ENCODE results near the gene IL27RA.

The IL27RA gene

GRCh38 chr19:14091081-14091812 lies 59.7 kb downstream of the IL27RA start (continued):
- TF ChIP-seq AEBP2 (tag by site-specific recombination; IDR thresholded peaks at IDR 0.05; ENCODE audit: borderline replicate concordance): no peak
- TF ChIP-seq ZBTB7A (tag by site-specific recombination; IDR thresholded peaks at IDR 0.05; ENCODE audit: low read depth): 0 out of 2 replicates have a peak, but pooled peaks have one; percentile 84
- TF ChIP-seq ZNF530 (tag by site-specific recombination; IDR thresholded peaks at IDR 0.05; ENCODE audit: low read depth): no peak
- no peak for TF ChIP-seq ZNF184 (tag by site-specific recombination; IDR thresholded peaks at IDR 0.05)

- ChIA-PET CTCF (interaction anchor here (0.7 to 0.9 kb wide), 3 partner anchors 10 to 38 kb away, joined by 3 read pairs; a partner anchor contains a TSS), POLR2A (interaction anchor here (1.4 kb wide), 1 partner anchor 45 kb away, joined by 3 read pairs; no protein-coding TSS in a partner anchor)
- Histone ChIP-seq H3K4me3 (ENCODE audit: low read depth, low read length) (peak overlapping the region; percentile 52), H3K4me1 (ENCODE audit: control insufficient read depth, insufficient read depth, low read length) (no peaks in the 10 kb centered on the region), H3K9me3 (ENCODE audit: control insufficient read depth, insufficient read depth, low read depth, low read length) (no peaks in the 10 kb centered on the region), H3K27ac (ENCODE audit: extremely low read depth, low read depth, low read length) (no peak overlapping the region), H3K36me3 (ENCODE audit: control insufficient read depth in 2 of 2, insufficient read depth in 1 of 2, low read length in 2 of 2) (peaks cover 4 to 21% of the 10 kb centered on the region in 2 experiments; a peak in 2 of 3 replicates)
- TF ChIP-seq ZBTB1 (tag by site-specific recombination; IDR thresholded peaks at IDR 0.05): no peak
- TF ChIP-seq ZNF571 (tag by site-specific recombination; IDR thresholded peaks at IDR 0.05): no peak
- 0 out of 2 replicates have a peak, but pooled peaks have one; percentile 0 for TF ChIP-seq ZBTB11 (tag by site-specific recombination; conservative IDR thresholded peaks at IDR 0.05; ENCODE audit: low read depth)
- no peak for TF ChIP-seq ZNF324 (tag by site-specific recombination; IDR thresholded peaks at IDR 0.05)
- no peak for TF ChIP-seq KLF17 (tag by site-specific recombination; IDR thresholded peaks at IDR 0.05)
- no peak for TF ChIP-seq ZBTB44 (tag by site-specific recombination; IDR thresholded peaks at IDR 0.05)
- TF ChIP-seq ZNF426 (tag by site-specific recombination; IDR thresholded peaks at IDR 0.05): no peak
- TF ChIP-seq REST (tag by site-specific recombination; IDR thresholded peaks at IDR 0.05): no peak
- no peak for TF ChIP-seq ZNF792 (tag by site-specific recombination; IDR thresholded peaks at IDR 0.05)
- TF ChIP-seq GLI4 (tag by site-specific recombination; IDR thresholded peaks at IDR 0.05): no peak
- TF ChIP-seq FEZF1 (tag by site-specific recombination; IDR thresholded peaks at IDR 0.05): no peak
- TF ChIP-seq ZNF398 (tag by site-specific recombination; IDR thresholded peaks at IDR 0.05): peak; percentile 14; the same call in 1 of the 2 replicates
- TF ChIP-seq ZNF510 (tag by site-specific recombination; IDR thresholded peaks at IDR 0.05; ENCODE audit: insufficient replicate concordance): peak; percentile 16
- no peak for TF ChIP-seq ZNF701 (tag by site-specific recombination; IDR thresholded peaks at IDR 0.05)
- TF ChIP-seq EGR2 (tag by site-specific recombination; IDR thresholded peaks at IDR 0.05; ENCODE audit: low read depth): no peak; the same call in 1 of the 2 replicates
These were observed 60.4 kb downstream of the IL27RA start for GRCh38 chr19:14091813-14092462.

Measured in HEK293 (cell line).